ENCODE results near the gene DIS3L. TPM values are rescaled to one million over a fixed set of nuclear protein-coding genes. Genes with fewer than 3 reads are reported as not detected.
"Not testable (repeated sequence)": the region's sequence is repeated elsewhere in the genome, so short reads cannot be mapped to it uniquely, and the experiment has no call there.

DIS3L gene
- 10 to 100 TPM; 23.6 to 54.7 TPM for total RNA-seq

DNA sequence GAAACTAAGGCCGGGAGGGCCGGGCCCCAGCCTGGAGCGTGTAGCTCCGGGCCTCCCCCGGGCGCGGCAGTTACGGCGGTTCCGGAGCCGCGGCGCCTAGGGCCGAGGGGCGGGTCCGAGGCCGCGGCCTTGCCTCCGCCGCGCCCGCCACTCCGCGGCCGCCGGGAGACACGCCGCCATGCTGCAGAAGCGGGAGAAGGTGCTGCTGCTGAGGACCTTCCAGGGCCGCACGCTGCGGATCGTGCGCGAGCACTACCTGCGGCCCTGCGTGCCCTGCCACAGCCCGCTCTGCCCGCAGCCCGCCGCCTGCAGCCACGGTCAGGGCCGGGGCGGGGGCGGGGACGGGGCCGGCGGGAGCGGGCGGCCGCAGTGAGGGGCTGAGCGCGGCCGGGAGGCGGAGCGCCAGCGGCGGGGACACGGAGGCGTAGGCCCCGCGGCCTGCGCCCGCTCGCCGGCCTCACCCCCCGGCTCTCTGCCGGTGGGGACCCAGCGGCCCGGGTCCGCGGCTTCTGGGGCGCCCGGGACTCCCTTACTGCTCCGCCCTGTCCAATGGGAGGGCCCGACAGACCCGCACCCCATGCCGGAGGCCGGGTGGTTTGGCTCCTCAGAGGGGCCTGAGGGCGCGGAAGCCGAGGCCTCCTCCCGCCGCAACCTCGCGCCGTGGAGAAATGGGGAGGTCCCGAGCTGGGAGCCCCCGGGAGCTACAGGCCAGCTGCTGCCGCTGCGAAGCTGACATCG, at the start of gene DIS3L:
Gene DIS3L (plus strand): TSS at position 150 of the 738 bp plus-strand sequence. CDS start 29 bp downstream, at position 179.
- no peaks in the 10 kb centered on the region for H3K36me3 ChIP-seq
- peaks cover 0 to 32% of the 10 kb centered on the region in 2 donors for H3K4me1 ChIP-seq
- DNase-seq (ENCODE audit: low spot score), result peak; percentile 60
- TF ChIP-seq, protein P1, sequence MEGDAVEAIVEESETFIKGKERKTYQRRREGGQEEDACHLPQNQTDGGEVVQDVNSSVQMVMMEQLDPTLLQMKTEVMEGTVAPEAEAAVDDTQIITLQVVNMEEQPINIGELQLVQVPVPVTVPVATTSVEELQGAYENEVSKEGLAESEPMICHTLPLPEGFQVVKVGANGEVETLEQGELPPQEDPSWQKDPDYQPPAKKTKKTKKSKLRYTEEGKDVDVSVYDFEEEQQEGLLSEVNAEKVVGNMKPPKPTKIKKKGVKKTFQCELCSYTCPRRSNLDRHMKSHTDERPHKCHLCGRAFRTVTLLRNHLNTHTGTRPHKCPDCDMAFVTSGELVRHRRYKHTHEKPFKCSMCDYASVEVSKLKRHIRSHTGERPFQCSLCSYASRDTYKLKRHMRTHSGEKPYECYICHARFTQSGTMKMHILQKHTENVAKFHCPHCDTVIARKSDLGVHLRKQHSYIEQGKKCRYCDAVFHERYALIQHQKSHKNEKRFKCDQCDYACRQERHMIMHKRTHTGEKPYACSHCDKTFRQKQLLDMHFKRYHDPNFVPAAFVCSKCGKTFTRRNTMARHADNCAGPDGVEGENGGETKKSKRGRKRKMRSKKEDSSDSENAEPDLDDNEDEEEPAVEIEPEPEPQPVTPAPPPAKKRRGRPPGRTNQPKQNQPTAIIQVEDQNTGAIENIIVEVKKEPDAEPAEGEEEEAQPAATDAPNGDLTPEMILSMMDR (IDR thresholded peaks at IDR 0.05), result peak in 1 of 2 donors; percentile 23
- H3K4me3 ChIP-seq, result peak within 1 kb of the TSS; percentile 59 to 78
- peak within 1 kb of the TSS; percentile 89 to 92 for H3K27ac ChIP-seq
- no peaks in the 10 kb centered on the region for H3K27me3 ChIP-seq
- no peaks in the 10 kb centered on the region for H3K9me3 ChIP-seq

DNA sequence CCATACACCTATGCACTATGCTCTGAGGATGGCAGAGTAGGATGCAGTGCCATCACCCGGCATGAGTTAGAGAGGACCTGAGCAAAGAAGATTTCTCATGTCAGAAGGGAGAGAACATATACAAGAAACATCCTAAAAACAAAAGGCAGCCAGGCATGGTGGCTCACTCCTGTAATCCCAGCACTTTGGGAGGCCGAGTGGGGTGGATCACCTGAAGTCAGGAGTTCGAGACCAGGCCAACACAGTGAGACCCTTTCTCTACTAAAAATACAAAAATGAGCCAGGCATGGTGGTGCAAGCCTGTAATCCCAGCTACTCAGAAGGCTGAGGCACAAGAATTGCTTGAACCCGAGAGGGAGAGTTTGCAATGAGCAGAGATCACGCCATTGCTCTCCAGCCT, 47.5 kb upstream of the DIS3L start:
- H3K27me3 ChIP-seq; H3K36me3 ChIP-seq; H3K4me1 ChIP-seq; H3K9me3 ChIP-seq; H3K27ac ChIP-seq; DNase-seq (ENCODE audit: low spot score); H3K4me3 ChIP-seq: not testable (repeated sequence)

DNA sequence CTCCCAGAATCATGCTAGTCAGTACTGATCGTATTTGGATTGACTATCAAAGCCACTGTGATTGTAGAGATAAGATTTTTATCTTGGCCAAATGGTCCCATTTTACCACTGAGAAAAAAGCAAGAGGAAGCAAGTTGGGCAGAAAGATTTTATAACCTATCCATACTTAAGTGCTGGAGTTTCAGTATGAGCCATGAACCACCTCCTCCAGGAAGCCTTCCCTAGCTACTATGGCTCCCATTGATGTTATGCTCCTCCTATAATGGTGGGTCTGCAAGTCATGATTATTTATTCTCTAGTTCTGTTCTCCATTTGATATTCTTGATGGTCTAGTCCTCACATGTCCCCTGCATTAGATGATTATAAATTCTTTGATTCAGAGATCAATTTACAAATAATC, 46.4 kb upstream of the DIS3L start:
- no peak for DNase-seq (ENCODE audit: low spot score)
- TF ChIP-seq, protein P1 (IDR thresholded peaks at IDR 0.05), result no peak
- Histone ChIP-seq H3K27ac (no peak overlapping the region), H3K4me3 (no peak overlapping the region), H3K36me3 (no peaks in the 10 kb centered on the region), H3K9me3 (no peaks in the 10 kb centered on the region), H3K27me3 (no peaks in the 10 kb centered on the region), H3K4me1 (peaks cover 0 to 5% of the 10 kb centered on the region in 2 donors)

DNA sequence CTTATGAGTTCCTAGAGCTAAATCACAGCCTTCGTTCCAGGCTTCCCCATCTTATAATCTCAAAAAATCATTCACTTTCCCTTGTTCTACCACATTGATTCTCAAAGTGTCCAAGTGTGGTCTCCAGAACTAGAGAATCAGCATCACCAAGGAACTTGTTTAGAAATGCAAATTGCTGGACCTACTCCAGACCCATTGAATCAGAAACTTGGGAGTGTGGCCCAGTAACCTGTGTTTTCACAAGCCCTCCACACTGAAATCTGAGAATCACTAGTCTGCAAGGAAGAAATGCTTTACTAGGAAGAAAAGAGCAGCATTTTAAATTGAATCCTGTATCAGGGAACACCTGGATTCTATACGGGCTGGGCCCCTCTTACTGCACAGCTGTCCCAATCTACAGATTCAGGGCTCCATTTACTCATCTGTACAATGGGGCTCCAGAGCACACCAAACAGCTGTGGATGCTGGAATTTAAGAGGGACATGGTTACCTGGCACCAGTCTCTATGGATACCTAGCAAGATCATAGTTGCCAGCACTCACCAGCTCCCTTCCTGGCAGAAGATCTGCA, 43.7 kb upstream of the DIS3L start:
- Histone ChIP-seq H3K27ac (no peak overlapping the region), H3K27me3 (peaks cover 8 to 10% of the 10 kb centered on the region in 2 donors), H3K9me3 (no peaks in the 10 kb centered on the region), H3K4me3 (no peak overlapping the region), H3K4me1 (peaks cover 0 to 28% of the 10 kb centered on the region in 2 donors), H3K36me3 (no peaks in the 10 kb centered on the region)
- TF ChIP-seq, protein P1 (IDR thresholded peaks at IDR 0.05), result no peak
- no peak for DNase-seq (ENCODE audit: low spot score)

DNA sequence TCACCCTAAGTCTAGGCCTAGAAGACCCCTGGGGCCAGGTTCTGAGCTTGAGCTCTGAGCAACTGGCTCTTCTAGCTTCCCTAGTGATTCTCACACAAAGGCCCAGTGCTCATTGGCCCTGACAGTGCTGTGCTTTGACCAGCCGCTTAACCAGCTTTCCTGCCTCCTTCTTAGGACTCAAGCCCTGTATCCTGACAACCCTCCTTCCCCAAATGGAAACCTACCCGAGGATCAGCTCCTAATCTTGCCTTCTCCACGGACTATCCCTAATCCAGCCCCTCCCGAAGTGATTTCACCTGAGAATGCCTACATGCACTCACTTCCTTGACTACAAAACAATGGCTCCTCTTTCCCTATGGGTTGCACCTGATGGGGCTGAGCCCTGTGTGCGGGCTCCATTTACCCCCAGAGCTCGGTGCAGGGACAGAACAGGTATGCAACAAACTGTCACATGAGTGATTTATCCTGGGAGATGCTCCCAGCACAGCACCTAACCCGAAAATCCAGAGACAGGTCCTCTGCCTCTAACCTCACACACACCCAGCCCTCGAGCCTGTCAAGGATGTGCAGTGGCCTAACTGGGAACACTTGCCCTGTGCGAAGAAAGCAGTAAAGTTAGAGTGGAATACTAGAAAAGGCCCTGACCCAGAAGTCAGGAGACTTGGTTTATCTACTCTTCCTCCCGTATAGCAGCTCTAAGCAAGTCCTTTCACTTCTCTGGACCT, 42.1 kb upstream of the DIS3L start:
- DNase-seq (ENCODE audit: low spot score), result no peak
- TF ChIP-seq, protein P1 (IDR thresholded peaks at IDR 0.05), result no peak
- Histone ChIP-seq H3K4me3 (no peak overlapping the region), H3K36me3 (no peaks in the 10 kb centered on the region), H3K27ac (no peak overlapping the region), H3K27me3 (peaks cover 10 to 14% of the 10 kb centered on the region in 2 donors), H3K4me1 (peaks cover 0 to 28% of the 10 kb centered on the region in 2 donors), H3K9me3 (no peaks in the 10 kb centered on the region)
